ENCODE data around the gene GNS. TPM values are rescaled to one million over a fixed set of nuclear protein-coding genes. Genes with fewer than 3 reads are reported as not detected.

GNS gene
- total and polyA plus RNA-seq, 4 donors, result 27.8 to 78.6 (median 57.4) TPM

DNA sequence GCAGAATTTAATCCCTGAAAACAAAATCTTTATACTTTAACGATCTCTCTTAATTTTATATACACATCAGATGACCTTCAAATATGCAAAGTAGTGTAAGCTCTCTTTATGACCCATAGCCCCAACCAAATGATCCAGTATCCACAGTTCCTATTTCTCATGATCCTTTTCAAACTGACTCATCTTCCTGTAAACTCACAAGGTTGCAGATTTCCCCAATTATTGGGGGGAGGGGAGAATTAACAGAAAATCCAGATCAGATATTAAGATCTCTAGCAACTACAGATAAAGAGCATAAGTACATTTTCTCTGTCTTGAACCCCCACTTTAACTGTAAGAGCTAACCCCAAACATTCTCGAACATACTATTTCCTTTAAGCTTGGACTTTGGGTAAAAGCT lies 12.5 kb downstream of the GNS start:
- Histone ChIP-seq H3K27me3 (ENCODE audit: control insufficient read depth in 4 of 4, insufficient read depth in 4 of 4, low read length in 3 of 4) (no peaks in the 10 kb centered on the region), H3K27ac (ENCODE audit: low read depth in 1 of 2, low read length in 2 of 2) (no peak overlapping the region), H3K4me3 (ENCODE audit: low read depth in 1 of 3, low read length in 3 of 3) (no peak overlapping the region), H3K9ac (ENCODE audit: low read depth in 1 of 2, low read length in 2 of 2) (no peak overlapping the region), H3K9me3 (ENCODE audit: control insufficient read depth in 4 of 4, low read length in 3 of 4) (no peaks in the 10 kb centered on the region), H3K4me1 (ENCODE audit: control insufficient read depth in 4 of 4, insufficient read depth in 4 of 4, low read length in 3 of 4) (no peaks in the 10 kb centered on the region), H3K36me3 (ENCODE audit: control insufficient read depth in 4 of 4, insufficient read depth in 3 of 4, low read depth in 1 of 4, low read length in 3 of 4) (peaks cover 6 to 34% (median 24%) of the 10 kb centered on the region in 4 donors)
- DNase-seq (ENCODE audit: low spot score), result no peak
- WGBS, result 92% methylated on average over 2 of the region's 2 CpGs
- TF ChIP-seq FOXA2 (IDR thresholded peaks at IDR 0.05) (no peak), SP1 (IDR thresholded peaks at IDR 0.05) (no peak), HNF4G (IDR thresholded peaks at IDR 0.05) (no peak), NR2F2 (IDR thresholded peaks at IDR 0.05) (no peak), HNF4A (conservative IDR thresholded peaks at IDR 0.05) (no peak), GABPA (IDR thresholded peaks at IDR 0.05 in 1 of 2, conservative IDR thresholded peaks at IDR 0.05 in 1 of 2) (no peak), TAF1 (conservative IDR thresholded peaks at IDR 0.05) (no peak)
- TF ChIP-seq, protein P1, sequence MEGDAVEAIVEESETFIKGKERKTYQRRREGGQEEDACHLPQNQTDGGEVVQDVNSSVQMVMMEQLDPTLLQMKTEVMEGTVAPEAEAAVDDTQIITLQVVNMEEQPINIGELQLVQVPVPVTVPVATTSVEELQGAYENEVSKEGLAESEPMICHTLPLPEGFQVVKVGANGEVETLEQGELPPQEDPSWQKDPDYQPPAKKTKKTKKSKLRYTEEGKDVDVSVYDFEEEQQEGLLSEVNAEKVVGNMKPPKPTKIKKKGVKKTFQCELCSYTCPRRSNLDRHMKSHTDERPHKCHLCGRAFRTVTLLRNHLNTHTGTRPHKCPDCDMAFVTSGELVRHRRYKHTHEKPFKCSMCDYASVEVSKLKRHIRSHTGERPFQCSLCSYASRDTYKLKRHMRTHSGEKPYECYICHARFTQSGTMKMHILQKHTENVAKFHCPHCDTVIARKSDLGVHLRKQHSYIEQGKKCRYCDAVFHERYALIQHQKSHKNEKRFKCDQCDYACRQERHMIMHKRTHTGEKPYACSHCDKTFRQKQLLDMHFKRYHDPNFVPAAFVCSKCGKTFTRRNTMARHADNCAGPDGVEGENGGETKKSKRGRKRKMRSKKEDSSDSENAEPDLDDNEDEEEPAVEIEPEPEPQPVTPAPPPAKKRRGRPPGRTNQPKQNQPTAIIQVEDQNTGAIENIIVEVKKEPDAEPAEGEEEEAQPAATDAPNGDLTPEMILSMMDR (IDR thresholded peaks at IDR 0.05; ENCODE audit: low read depth, low read length, missing input control), result no peak
- TF ChIP-seq, protein P2, sequence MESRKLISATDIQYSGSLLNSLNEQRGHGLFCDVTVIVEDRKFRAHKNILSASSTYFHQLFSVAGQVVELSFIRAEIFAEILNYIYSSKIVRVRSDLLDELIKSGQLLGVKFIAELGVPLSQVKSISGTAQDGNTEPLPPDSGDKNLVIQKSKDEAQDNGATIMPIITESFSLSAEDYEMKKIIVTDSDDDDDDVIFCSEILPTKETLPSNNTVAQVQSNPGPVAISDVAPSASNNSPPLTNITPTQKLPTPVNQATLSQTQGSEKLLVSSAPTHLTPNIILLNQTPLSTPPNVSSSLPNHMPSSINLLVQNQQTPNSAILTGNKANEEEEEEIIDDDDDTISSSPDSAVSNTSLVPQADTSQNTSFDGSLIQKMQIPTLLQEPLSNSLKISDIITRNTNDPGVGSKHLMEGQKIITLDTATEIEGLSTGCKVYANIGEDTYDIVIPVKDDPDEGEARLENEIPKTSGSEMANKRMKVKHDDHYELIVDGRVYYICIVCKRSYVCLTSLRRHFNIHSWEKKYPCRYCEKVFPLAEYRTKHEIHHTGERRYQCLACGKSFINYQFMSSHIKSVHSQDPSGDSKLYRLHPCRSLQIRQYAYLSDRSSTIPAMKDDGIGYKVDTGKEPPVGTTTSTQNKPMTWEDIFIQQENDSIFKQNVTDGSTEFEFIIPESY (IDR thresholded peaks at IDR 0.05), result no peak
- TF ChIP-seq, protein P3, sequence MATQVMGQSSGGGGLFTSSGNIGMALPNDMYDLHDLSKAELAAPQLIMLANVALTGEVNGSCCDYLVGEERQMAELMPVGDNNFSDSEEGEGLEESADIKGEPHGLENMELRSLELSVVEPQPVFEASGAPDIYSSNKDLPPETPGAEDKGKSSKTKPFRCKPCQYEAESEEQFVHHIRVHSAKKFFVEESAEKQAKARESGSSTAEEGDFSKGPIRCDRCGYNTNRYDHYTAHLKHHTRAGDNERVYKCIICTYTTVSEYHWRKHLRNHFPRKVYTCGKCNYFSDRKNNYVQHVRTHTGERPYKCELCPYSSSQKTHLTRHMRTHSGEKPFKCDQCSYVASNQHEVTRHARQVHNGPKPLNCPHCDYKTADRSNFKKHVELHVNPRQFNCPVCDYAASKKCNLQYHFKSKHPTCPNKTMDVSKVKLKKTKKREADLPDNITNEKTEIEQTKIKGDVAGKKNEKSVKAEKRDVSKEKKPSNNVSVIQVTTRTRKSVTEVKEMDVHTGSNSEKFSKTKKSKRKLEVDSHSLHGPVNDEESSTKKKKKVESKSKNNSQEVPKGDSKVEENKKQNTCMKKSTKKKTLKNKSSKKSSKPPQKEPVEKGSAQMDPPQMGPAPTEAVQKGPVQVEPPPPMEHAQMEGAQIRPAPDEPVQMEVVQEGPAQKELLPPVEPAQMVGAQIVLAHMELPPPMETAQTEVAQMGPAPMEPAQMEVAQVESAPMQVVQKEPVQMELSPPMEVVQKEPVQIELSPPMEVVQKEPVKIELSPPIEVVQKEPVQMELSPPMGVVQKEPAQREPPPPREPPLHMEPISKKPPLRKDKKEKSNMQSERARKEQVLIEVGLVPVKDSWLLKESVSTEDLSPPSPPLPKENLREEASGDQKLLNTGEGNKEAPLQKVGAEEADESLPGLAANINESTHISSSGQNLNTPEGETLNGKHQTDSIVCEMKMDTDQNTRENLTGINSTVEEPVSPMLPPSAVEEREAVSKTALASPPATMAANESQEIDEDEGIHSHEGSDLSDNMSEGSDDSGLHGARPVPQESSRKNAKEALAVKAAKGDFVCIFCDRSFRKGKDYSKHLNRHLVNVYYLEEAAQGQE (IDR thresholded peaks at IDR 0.05), result no peak

DNA sequence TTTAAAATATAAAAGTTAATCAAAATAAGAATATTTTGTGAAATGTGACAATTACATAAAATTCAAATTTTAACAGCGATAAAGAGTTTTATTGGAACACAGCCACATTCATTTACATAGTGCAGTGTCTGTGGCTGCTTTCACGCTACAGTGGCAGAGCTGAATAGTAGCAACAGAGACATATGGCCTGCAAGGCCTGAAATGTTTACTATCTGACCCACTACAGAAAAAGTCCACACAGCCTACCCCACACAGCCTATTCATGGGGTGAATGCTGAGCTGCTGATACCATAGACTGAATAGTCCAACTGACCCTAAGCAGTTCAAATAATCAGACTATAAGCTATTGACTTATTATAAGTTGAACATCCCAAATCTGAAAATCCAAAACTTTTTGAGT lies 13.2 kb downstream of the GNS start:
- H3K9me3 ChIP-seq (ENCODE audit: control insufficient read depth in 4 of 4, low read length in 3 of 4), result no peaks in the 10 kb centered on the region
- H3K36me3 ChIP-seq (ENCODE audit: control insufficient read depth in 4 of 4, insufficient read depth in 3 of 4, low read depth in 1 of 4, low read length in 3 of 4), result peaks cover 6 to 32% (median 22%) of the 10 kb centered on the region in 4 donors
- no peaks in the 10 kb centered on the region for H3K4me1 ChIP-seq (ENCODE audit: control insufficient read depth in 4 of 4, insufficient read depth in 4 of 4, low read length in 3 of 4)
- no peak for DNase-seq (ENCODE audit: low spot score)
- H3K9ac ChIP-seq (ENCODE audit: low read depth in 1 of 2, low read length in 2 of 2), result no peak overlapping the region
- no peak overlapping the region for H3K4me3 ChIP-seq (ENCODE audit: low read depth in 1 of 3, low read length in 3 of 3)
- 97% methylated on average over 2 of the region's 2 CpGs for WGBS
- no peaks in the 10 kb centered on the region for H3K27me3 ChIP-seq (ENCODE audit: control insufficient read depth in 4 of 4, insufficient read depth in 4 of 4, low read length in 3 of 4)
- H3K27ac ChIP-seq (ENCODE audit: low read depth in 1 of 2, low read length in 2 of 2), result no peak overlapping the region
- TF ChIP-seq NR2F2 (IDR thresholded peaks at IDR 0.05) (no peak), RXRA (IDR thresholded peaks at IDR 0.05) (no peak), FOXA2 (IDR thresholded peaks at IDR 0.05) (no peak), TAF1 (conservative IDR thresholded peaks at IDR 0.05) (no peak), EGR1 (IDR thresholded peaks at IDR 0.05; ENCODE audit: low read depth in 2 of 2) (no peak), HNF4A (conservative IDR thresholded peaks at IDR 0.05) (no peak), YY1 (IDR thresholded peaks at IDR 0.05) (no peak), RAD21 (IDR thresholded peaks at IDR 0.05) (no peak)
- TF ChIP-seq, protein P4, sequence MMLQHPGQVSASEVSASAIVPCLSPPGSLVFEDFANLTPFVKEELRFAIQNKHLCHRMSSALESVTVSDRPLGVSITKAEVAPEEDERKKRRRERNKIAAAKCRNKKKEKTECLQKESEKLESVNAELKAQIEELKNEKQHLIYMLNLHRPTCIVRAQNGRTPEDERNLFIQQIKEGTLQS (IDR thresholded peaks at IDR 0.05), result no peak
- TF ChIP-seq, protein P2 (IDR thresholded peaks at IDR 0.05), result no peak
- TF ChIP-seq, protein P5, sequence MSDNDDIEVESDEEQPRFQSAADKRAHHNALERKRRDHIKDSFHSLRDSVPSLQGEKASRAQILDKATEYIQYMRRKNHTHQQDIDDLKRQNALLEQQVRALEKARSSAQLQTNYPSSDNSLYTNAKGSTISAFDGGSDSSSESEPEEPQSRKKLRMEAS (IDR thresholded peaks at IDR 0.05), result no peak
- TF ChIP-seq, protein P3 (IDR thresholded peaks at IDR 0.05), result no peak

Measured in liver (tissue), 9 donors.